Endothelial cell (in vitro differentiated cells): Measurements from ENCODE around the gene SGMS1. TPM values are rescaled to one million over a fixed set of nuclear protein-coding genes. Genes with fewer than 3 reads are reported as not detected.

Source experiments
- DNase-seq: peaks from one replicate; pipeline ENCODE4 v3.0.0; 2021; ENCODE audit warnings: low spot score
- H3K27ac Mint-ChIP-seq: one replicate; pipeline ENCODE4 v1.8.0; 2021; ENCODE audit warnings: mixed read lengths, inconsistent platforms; ENCODE audit not compliant: unreplicated experiment
- H3K27me3 Mint-ChIP-seq: one replicate; pipeline ENCODE4 v1.8.0; 2021; ENCODE audit warnings: mild to moderate bottlenecking, moderate library complexity, mixed read lengths, inconsistent platforms; ENCODE audit not compliant: unreplicated experiment
- H3K36me3 Mint-ChIP-seq: one replicate; pipeline ENCODE4 v1.8.0; 2021; ENCODE audit warnings: mild to moderate bottlenecking, low read depth, mixed read lengths, inconsistent platforms; ENCODE audit not compliant: unreplicated experiment
- H3K4me1 Mint-ChIP-seq: one replicate; pipeline ENCODE4 v1.8.0; 2021; ENCODE audit warnings: mild to moderate bottlenecking, mixed read lengths, inconsistent platforms; ENCODE audit not compliant: unreplicated experiment
- H3K4me3 Mint-ChIP-seq: one replicate; pipeline ENCODE4 v1.8.0; 2021; ENCODE audit warnings: mild to moderate bottlenecking, mixed read lengths, inconsistent platforms; ENCODE audit not compliant: unreplicated experiment
- H3K9me3 Mint-ChIP-seq: one replicate; pipeline ENCODE4 v1.8.0; 2021; ENCODE audit warnings: mixed read lengths, inconsistent platforms; ENCODE audit not compliant: unreplicated experiment
- CTCF ChIP-seq: fragments of 200-600 bp; sonication (generic); IDR thresholded peaks from one replicate; pipeline ENCODE4 v1.5.0; 2021; ENCODE audit warnings: antibody characterized with exemption; ENCODE audit not compliant: unreplicated experiment
- total RNA-seq: library from RNA; stranded (reverse); fragmentation: NEBNext Ultra II Directional; extraction: Animal tissue kit (Norgen Biotek cat#: 25700); gene quantifications from one replicate; pipeline ENCODE4 v1.2.1, GENCODE V29; 2021; ENCODE audit not compliant: unreplicated experiment

Gene SGMS1
- total RNA-seq, 1 donor from 2014 or later, result 12.4 TPM

- Mint-ChIP-seq H3K4me1 (peaks cover 20% of the 10 kb centered on the region), H3K4me3 (no peak overlapping the region), H3K27ac (no peak overlapping the region), H3K27me3 (peaks cover 15% of the 10 kb centered on the region), H3K36me3 (no peaks in the 10 kb centered on the region), H3K9me3 (no peaks in the 10 kb centered on the region)
- TF ChIP-seq CTCF, result no peak
- DNase-seq, result no peak
Measured at GRCh38 chr10:50619882-50620281, 3.9 kb downstream of the SGMS1 start.

DNA sequence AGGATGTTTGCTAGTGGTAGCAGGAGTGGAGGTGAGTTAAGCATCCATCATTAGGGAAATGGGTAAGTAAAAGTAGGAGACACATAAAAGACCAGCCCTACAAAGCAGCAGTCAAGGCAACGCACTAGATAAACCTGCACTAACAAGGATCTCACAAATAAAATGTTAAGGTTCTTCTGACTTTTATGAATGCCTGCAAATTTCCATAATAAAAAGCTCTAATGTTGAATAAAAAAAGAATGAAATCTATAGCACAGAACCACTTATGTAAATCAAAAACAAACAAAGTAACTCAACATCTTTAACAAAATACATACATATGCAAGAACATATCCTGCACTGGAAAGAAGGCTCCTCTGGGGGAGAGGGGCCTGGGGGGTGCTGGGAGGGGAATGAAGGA is 4.6 kb downstream of the SGMS1 start:
- Mint-ChIP-seq H3K4me3 (no peak overlapping the region), H3K9me3 (no peaks in the 10 kb centered on the region), H3K27me3 (peaks cover 12% of the 10 kb centered on the region), H3K36me3 (no peaks in the 10 kb centered on the region), H3K4me1 (peaks cover 20% of the 10 kb centered on the region), H3K27ac (no peak overlapping the region)
- no peak for DNase-seq
- TF ChIP-seq CTCF, result no peak

- Mint-ChIP-seq H3K27me3 (peaks cover 11% of the 10 kb centered on the region), H3K27ac (no peak overlapping the region), H3K4me1 (peaks cover 20% of the 10 kb centered on the region), H3K4me3 (no peak overlapping the region), H3K36me3 (no peaks in the 10 kb centered on the region), H3K9me3 (no peaks in the 10 kb centered on the region)
- DNase-seq, result no peak
- no peak for TF ChIP-seq CTCF
Measured at GRCh38 chr10:50618624-50619023, 5.1 kb downstream of the SGMS1 start.

GRCh38 chr10:50615658-50616057 is 8.1 kb downstream of the SGMS1 start:
- TF ChIP-seq CTCF, result no peak
- Mint-ChIP-seq H3K27ac (no peak overlapping the region), H3K27me3 (peaks cover 3% of the 10 kb centered on the region), H3K36me3 (no peaks in the 10 kb centered on the region), H3K4me3 (no peak overlapping the region), H3K4me1 (peaks cover 10% of the 10 kb centered on the region), H3K9me3 (no peaks in the 10 kb centered on the region)
- no peak for DNase-seq

GRCh38 chr10:50614444-50615137 is 9.2 kb downstream of the SGMS1 start:
- no peaks in the 10 kb centered on the region for H3K9me3 Mint-ChIP-seq
- peaks cover 3% of the 10 kb centered on the region for H3K27me3 Mint-ChIP-seq
- peak; percentile 42 for DNase-seq
- no peaks in the 10 kb centered on the region for H3K36me3 Mint-ChIP-seq
- TF ChIP-seq CTCF, result peak; percentile 8
- H3K4me3 Mint-ChIP-seq, result no peak overlapping the region
- H3K4me1 Mint-ChIP-seq, result no peaks in the 10 kb centered on the region
- no peak overlapping the region for H3K27ac Mint-ChIP-seq
